HCEC 1CT (cell line): ENCODE measurements around the gene LONP2.
A peak's percentile ranks its signal among the peaks of the same experiment; 100 is the strongest.
"Not testable (repeated sequence)": the region's sequence is repeated elsewhere in the genome, so short reads cannot be mapped to it uniquely, and the experiment has no call there.

Experiments
- DNase-seq: peaks from one replicate; pipeline ENCODE4 v3.0.0-alpha.2; 2017

Gene LONP2

GRCh38 chr16:48372744-48373143 lies 128.6 kb downstream of the LONP2 start:
- DNase-seq: no peak

DNA sequence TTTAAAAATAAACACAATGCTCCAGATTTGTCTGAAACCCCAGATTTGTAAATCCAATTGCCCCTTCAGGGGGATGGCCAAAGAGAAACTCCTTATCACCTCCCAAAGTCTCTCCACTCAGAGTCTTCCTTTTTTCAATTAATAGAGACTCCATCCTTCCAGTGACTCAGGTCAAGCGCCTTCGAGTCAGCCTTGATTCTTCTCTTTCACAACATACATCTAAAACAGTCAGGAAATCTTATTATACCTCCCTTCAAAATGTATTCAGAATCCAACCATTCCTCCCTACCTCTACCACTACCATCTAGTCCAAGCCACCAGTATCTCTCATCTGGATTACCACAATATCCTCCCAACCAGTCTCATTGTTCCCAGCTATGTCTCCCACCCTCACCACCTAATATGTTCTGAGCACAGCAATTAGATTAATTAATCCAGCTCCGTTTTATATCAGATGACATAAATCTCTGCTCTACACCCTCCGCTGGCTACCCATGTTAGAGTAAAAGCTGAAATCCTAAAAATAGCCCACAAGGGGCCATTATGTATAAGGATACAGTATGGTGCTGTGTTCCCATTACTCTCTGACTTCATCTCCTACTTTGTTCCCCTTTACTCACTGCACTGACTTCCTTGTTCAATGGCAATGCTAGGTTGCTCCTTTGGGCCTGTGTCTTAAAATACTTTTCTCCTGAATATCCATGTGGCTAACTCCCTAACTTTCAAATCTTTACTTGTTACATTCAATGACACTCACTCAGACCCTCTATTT lies 129.3 kb downstream of the LONP2 start:
- DNase-seq: peak; percentile 26

DNA sequence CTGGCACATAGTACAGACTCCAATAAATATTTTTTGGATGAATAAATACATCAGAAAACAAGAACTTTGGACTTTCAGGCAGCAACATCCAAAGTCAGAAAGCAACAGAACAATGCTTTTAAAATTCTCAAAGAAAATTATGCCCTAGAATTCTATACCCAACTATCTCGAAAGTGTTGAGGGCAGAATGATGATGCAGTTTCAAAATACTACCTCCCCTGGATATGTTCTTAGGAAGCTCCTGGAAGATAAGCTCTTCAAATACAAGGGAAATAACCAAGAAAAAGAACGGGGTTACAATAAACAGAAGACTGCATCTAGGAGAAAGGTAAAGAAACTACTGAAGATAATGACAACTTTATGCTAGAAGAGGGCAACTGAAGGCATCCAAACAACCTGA lies 130.2 kb downstream of the LONP2 start:
- no peak for DNase-seq

DNA sequence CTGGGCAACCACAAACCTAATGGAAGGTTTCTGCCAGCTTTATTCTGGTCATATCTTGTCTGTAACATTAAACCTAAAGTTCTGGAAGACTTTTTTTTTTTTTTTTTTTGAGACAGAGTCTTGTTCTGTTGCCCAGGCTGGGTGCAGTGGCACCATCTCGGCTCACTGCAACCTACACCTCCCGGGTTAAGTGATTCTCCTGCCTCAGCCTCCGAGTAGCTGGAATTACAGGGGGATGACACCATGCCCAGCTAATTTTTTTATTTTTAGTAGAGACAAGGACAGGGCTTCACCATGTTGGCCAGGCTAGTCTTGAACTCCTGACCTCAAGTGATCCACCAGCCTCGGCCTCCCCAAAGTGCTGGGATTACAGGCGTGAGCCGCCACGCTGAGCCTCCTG lies 133.2 kb downstream of the LONP2 start:
- not testable (repeated sequence) for DNase-seq

DNA sequence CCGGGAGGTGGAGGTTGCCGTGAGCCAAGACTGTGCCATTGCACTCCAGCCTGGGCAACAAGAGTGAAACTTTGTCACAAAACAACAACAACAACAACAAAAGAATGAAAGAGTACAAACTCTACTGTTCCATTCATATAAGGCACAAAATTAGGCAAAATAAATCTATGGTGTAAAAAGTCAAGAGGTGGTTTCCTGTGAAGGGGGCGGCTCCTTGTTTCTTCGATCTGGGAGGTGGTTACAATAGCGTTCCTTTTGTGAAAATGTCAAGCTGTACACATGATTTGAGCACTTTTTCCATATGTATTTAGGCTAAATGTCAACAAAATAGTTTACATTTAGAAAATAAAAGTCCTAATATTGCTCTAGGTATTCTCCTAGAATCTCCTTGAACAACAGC lies 134.2 kb downstream of the LONP2 start:
- DNase-seq: no peak

DNA sequence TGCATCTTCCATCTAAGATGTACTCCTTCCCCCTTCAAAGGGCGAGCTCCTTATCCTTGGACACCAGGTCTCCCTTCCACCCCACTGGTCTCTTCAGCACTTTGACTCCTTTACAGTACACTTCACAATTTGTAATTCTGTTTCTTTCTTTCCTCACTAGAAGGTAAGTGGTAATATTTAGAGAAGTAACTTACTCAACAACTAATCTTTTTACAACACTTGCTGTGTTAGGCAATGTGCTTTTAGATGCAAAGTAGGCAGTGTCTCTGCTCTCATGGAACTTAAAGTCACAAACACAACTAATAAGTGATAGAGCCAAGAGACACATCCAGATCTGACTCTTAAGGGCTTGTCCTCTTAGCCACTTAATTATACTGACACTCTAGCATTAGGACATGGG lies 134.7 kb downstream of the LONP2 start:
- no peak for DNase-seq

DNA sequence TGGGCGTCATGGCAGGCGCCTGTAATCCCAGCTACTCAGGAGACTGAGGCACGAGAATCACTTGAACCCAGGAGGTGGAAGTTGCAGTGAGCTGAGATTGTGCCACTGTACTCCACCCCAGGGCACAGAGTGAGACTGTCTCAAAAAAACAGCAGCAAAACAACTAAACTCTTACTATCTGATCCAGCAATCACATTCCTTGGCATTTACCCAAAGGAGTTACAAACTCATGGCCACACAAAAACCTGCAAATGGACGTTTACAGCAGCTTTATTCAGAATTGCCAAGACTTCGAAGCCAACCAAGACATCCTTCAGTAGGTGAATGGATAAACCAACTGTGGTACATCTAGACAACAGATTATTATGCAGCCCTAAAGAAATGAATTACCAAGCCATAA lies 137.1 kb downstream of the LONP2 start:
- no peak for DNase-seq

GRCh38 chr16:48382131-48382530 lies 138.0 kb downstream of the LONP2 start:
- DNase-seq: no peak

- DNase-seq: no peak
Observed at GRCh38 chr16:48383009-48383876, 139.1 kb downstream of the LONP2 start.

DNA sequence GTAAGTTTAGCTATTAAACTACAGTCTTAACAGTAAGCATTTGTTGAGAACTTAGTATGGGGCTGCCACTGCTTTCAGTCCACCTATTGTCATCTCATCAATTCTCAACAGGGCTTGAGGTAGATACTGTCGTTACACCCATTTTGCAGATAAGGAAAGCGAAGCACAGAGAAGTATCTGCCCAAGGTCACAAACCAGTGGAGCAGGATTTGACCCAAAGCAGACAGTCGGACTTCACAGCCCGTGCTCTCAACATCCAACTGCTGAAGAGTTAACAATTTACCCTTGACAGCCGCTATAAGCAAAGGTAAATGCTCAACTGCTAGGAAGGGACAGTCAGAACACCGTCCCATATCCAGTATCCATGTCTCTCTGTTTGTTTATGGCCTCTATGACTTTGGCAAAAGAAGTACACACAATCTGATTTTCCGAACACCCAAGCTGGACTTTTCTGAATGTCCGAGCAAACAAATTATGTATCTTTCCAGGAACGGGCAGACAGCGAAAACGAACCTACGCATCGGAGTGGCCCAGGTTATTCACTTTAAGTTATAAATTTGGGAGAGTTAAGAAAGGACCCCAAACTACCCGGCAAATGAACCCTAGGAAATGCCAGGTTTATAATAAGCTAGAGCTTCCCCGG lies 139.9 kb downstream of the LONP2 start:
- peak; percentile 21 for DNase-seq

DNA sequence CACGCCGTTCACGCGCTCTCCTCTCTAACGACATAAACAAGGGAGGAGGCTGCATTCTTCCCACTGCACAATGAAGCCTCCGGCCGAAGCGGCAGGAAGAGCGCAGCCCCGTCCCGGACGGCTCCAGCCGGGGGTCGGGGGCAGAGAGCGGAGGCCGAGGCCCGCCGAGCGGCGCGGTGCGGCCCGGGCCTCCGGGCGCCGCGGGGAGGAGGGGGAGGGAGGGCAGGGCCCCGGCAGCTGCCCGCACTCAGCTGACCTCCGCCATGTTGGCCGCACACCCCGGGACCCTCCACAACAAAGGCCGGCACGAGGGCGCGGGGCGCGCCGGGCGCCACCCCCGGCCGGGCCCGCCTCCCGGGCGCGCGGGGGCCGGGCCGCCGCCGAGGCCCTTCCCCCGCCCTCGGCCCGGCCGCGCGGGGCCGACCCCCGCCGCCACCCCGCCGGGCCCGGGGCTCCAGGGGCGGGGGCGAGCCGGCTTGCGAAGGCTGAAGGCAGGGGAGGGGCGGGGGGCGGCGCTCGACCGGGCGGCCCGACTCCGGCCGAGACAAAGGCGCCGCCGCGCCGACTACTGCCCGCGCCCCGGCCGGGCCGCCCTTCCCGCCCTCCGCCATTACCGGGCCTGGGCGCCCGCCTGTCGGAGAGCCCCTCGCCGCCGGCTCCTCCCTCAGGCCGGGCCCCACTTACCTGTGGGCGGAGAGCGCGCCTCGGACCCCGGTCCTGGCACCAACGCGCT lies 140.6 kb downstream of the LONP2 start:
- peak; percentile 53 for DNase-seq

DNA sequence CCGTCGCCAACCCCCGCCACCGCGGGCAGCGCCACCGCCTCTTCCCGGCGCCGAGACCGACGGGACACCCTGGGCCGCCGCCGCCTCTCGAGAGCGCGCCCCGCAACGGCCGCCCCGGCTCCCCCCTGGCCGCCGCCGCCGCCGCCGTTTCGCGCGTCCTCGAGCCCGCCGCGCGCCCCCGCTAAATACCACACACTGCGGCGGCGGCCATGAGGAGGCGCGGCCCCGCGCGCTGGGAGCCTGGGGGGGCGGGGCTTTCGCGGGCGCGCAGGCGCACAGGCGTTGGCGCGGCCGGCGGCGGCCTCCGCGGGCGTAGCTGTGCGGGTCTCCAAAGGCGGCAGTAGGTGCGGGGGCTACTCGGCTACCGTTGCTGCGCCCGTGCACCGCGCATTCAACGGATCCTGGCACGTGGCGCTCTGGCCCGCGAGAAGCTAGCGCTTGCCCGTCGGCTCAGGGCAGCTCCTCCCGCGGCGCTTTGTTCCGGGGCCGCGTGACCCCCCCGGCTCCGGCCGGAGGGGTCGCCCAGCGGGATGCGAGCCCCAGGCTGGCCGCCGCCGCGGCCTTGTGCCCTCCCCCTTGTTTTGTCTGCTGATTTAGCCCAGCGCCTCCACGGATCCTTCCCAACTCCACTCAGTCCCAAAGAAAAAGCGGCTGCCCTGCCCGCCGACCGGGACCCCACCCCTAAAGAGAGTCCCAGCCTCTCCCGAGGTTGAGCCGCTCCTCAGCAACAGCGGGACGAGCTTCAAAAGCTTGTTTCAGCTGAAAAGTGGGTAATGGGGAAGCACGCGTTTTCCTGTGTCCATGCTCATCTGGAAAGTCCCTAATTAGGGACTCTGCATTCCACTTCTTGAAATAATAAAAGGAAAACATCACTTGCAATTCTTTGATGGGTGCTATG lies 141.4 kb downstream of the LONP2 start, which contains the start of gene SIAH1:
SIAH1 (minus strand) TSS at position 161 of the 898 bp plus-strand sequence. CDS start 22,985 bp downstream, outside the sequence.
- DNase-seq: peak; percentile 82

DNA sequence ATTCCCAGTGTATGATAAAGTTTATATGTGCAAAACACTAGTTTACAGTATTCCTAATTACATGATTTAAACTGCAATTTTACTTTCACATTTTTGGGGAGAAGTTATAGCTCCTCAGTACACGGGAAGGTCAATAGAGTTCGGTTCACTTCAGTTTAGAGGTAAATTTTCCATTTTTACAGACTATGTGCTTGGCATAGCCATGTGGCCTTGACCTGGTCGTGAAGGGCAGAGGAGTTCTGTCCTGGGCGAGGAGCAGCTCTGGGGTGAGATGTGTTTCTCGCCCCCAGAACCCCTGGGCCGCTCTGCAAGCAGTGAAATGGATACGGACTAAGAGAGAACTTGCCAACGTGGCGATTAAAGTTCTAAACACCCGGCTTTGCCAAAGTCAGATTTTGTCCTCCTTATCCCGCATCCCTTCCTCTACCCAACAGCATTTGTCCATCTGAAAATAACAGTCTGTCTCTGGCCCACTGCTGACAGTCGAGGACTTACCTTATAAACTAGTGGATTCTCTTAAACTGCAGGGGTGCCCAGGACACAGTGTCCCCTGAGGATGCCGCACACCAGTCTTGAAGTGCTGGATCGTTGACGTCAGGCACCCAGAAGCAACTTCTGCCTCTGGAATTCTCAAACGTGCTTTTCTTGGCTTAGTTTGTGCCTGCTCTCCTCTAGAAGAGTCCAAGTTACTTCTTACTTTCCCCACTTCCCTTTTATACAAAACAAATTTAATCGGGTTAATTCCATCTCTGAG lies 142.6 kb downstream of the LONP2 start:
- DNase-seq: no peak

DNA sequence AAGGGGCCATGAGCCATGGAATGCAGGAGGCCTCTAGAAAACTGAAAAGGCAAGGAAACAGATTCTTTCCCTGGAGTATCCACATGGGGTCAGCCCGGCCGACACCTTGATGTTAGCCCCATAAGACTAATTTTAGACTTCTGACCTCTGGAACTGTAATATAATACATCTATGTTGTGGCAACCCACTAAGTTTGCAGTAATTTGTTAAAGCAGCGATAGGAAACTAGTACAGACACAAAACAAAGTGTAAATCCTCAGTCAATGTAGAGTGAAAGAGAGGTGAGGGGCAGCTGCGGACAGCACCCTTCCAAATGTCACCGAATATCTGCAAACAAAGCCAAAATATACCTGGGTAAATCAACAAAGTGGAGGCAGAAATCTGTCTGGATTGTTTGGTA lies 148.3 kb downstream of the LONP2 start:
- no peak for DNase-seq

- DNase-seq: peak; percentile 48
Observed at GRCh38 chr16:48393485-48394354, 149.6 kb downstream of the LONP2 start.

- DNase-seq: no peak
Observed at GRCh38 chr16:48394355-48394703, 150.2 kb downstream of the LONP2 start.

- DNase-seq: no peak
Observed at GRCh38 chr16:48395375-48395774, 151.3 kb downstream of the LONP2 start.

DNA sequence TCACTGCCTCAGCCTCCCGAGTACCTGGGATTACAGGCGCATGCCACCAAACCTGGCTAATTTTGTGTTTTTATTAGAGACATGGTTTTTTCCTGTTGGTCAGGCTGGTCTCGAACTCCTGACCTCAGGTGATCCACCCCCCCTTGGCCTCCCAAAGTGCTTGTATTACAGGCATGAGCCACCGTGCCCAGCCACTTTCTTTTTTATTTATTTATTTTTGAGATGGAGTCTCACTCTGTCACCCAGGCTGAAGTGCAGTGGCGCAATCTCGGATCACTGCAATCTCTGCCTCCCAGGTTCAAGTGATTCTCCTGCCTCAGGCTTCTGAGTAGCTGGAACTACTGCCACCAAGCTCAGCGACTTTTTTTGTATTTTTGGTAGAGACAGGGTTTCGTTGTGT lies 158.4 kb downstream of the LONP2 start:
- not testable (repeated sequence) for DNase-seq

GRCh38 chr16:48405153-48405552 lies 161.1 kb downstream of the LONP2 start:
- no peak for DNase-seq

- DNase-seq: no peak
Observed at GRCh38 chr16:48405907-48406306, 161.8 kb downstream of the LONP2 start.
